ENCODE data around the gene IFIT2. TPM values are rescaled to one million over a fixed set of nuclear protein-coding genes. Genes with fewer than 3 reads are reported as not detected.

Gene IFIT2
- total RNA-seq, 1 experiment from 2014 or later, result not detected

- Histone ChIP-seq H2BK120ac (ENCODE audit: low read depth, low read length, poor library complexity, severe bottlenecking) (no peak overlapping the region), H3K14ac (ENCODE audit: insufficient read depth, low read length) (no peak overlapping the region), H4K20me1 (ENCODE audit: control insufficient read depth, insufficient read depth, insufficient read length) (no peaks in the 10 kb centered on the region), H4K5ac (ENCODE audit: insufficient read length, low read depth, low read length) (no peak overlapping the region), H2AFZ (ENCODE audit: low read length) (no peak overlapping the region), H2BK12ac (ENCODE audit: insufficient read length, low read depth, low read length) (no peak overlapping the region), H2BK5ac (ENCODE audit: insufficient read length, low read length) (no peak overlapping the region), H3K9ac (ENCODE audit: extremely low read depth, insufficient read length, low read length) (no peak overlapping the region), H3K79me1 (ENCODE audit: insufficient read depth, low read depth, low read length, poor library complexity, severe bottlenecking) (no peaks in the 10 kb centered on the region), H3K4me2 (ENCODE audit: insufficient read depth, insufficient read length, low read length) (no peak overlapping the region), H3K79me2 (ENCODE audit: insufficient read depth, low read length) (no peaks in the 10 kb centered on the region), H2BK15ac (ENCODE audit: low read depth, low read length) (no peak overlapping the region), H3K4ac (ENCODE audit: low read depth, low read length) (no peak overlapping the region), H3K27me3 (ENCODE audit: insufficient read depth, low read length) (no peaks in the 10 kb centered on the region), H3K9me3 (ENCODE audit: control insufficient read depth, low read depth, low read length) (no peaks in the 10 kb centered on the region), H3K27ac (ENCODE audit: insufficient read length, low read depth, low read length) (no peak overlapping the region), H3K18ac (ENCODE audit: insufficient read length, low read depth, low read length) (no peak overlapping the region), H2BK20ac (ENCODE audit: low read depth, low read length, poor library complexity, severe bottlenecking) (no peak overlapping the region), H3K23me2 (ENCODE audit: insufficient read length, low read depth, low read length, poor library complexity, severe bottlenecking) (no peaks in the 10 kb centered on the region), H3T11ph (ENCODE audit: low read length) (no peak overlapping the region), H3K23ac (ENCODE audit: insufficient read length, low read depth, low read length) (no peak overlapping the region), H3K56ac (ENCODE audit: insufficient read length, low read depth, low read length) (no peak overlapping the region), H4K8ac (replicated peaks; ENCODE audit: insufficient read length, low read depth, low read length) (no peak overlapping the region), H2AK5ac (ENCODE audit: insufficient read length, low read length) (no peak overlapping the region), H3K4me1 (ENCODE audit: insufficient read depth, low read length) (no peaks in the 10 kb centered on the region; the same call in 1 of the 2 replicates), H4K91ac (ENCODE audit: insufficient read length, low read depth, low read length) (no peak overlapping the region)
- DNase-seq, result no peak
- H3K27me3 Mint-ChIP-seq (ENCODE audit: low read depth), result peaks cover 2% of the 10 kb centered on the region; the same call in 1 of the 2 replicates
- H3K36me3 Mint-ChIP-seq (ENCODE audit: insufficient read depth in 1 of 3, low read depth in 3 of 3), result no peaks in the 10 kb centered on the region
- TF ChIP-seq CTCF (conservative IDR thresholded peaks at IDR 0.05), result no peak
- WGBS (ENCODE audit: extremely low coverage, insufficient read length, low lambda C conversion rate), result no CpG with 5 or more reads among the region's 1 CpG
- H3K4me3 Mint-ChIP-seq, result no peak overlapping the region
- no peaks in the 10 kb centered on the region for H3K9me3 Mint-ChIP-seq
- no peak overlapping the region for H3K27ac Mint-ChIP-seq
- H3K4me1 Mint-ChIP-seq, result peaks cover 9 to 11% of the 10 kb centered on the region in 2 experiments; a peak in 3 of 4 replicates
These were observed 38.8 kb upstream of the IFIT2 start for GRCh38 chr10:89263091-89263490.

Measured in H9 (cell line).